ENCODE data around the gene CADPS2. TPM values are rescaled to one million over a fixed set of nuclear protein-coding genes. Genes with fewer than 3 reads are reported as not detected.

CADPS2 gene
- total and polyA plus RNA-seq, 4 donors: 5.9 to 23.8 (median 11.0) TPM

DNA sequence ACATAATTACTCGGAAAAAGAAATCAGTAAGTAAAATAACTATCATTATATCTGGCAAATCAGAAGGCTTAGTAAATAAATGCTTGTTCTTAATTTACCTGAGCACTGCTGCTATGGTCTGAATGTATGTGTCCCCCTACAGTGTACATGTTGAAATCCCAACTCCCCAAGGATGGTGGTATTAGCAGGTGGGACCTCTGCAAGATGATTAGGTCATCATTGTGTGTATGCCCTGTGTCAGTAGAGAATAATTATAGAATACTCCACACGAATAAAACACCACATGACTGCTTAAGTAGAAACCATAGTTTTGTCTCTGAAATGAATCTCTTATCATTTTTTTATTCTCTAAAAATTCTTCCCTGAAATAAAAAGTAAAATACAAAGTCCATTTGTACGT is 289.0 kb downstream of the CADPS2 start:
- intact Hi-C loops (cut with DNase I): no loop called here
- ATAC-seq (ENCODE audit: low FRiP score): no peak
- Histone ChIP-seq H3K9me3 (ENCODE audit: control insufficient read depth, low read length) (no peaks in the 10 kb centered on the region), H3K4me3 (ENCODE audit: low read length in 2 of 2) (no peak overlapping the region), H3K27ac (ENCODE audit: low read depth in 1 of 2, low read length in 2 of 2) (no peak overlapping the region), H3K36me3 (ENCODE audit: control insufficient read depth in 1 of 2, insufficient read depth in 2 of 2, low read length in 1 of 2) (no peaks in the 10 kb centered on the region), H3K4me1 (ENCODE audit: control insufficient read depth in 1 of 2, insufficient read depth in 2 of 2, low read length in 2 of 2) (no peaks in the 10 kb centered on the region), H3K27me3 (ENCODE audit: control insufficient read depth in 1 of 2, insufficient read depth in 2 of 2, low read length in 1 of 2) (no peaks in the 10 kb centered on the region)
- DNase-seq: no peak
- 67 to 69% methylated on average over 3 of the region's 3 CpGs for WGBS, 2 donors

GRCh38 chr7:122595885-122596284 is 290.4 kb downstream of the CADPS2 start:
- H3K9me3 ChIP-seq (ENCODE audit: control insufficient read depth, low read length): no peaks in the 10 kb centered on the region
- no peak for DNase-seq
- no peak overlapping the region for H3K4me3 ChIP-seq (ENCODE audit: low read length in 2 of 2)
- 89 to 98% methylated on average over 1 of the region's 1 CpG for WGBS, 2 donors
- no peaks in the 10 kb centered on the region for H3K36me3 ChIP-seq (ENCODE audit: control insufficient read depth in 1 of 2, insufficient read depth in 2 of 2, low read length in 1 of 2)
- intact Hi-C loops (cut with DNase I): no loop called here
- no peaks in the 10 kb centered on the region for H3K4me1 ChIP-seq (ENCODE audit: control insufficient read depth in 1 of 2, insufficient read depth in 2 of 2, low read length in 2 of 2)
- ATAC-seq (ENCODE audit: low FRiP score): no peak
- H3K27me3 ChIP-seq (ENCODE audit: control insufficient read depth in 1 of 2, insufficient read depth in 2 of 2, low read length in 1 of 2): no peaks in the 10 kb centered on the region
- no peak overlapping the region for H3K27ac ChIP-seq (ENCODE audit: low read depth in 1 of 2, low read length in 2 of 2)

- ATAC-seq (ENCODE audit: low FRiP score): no peak
- Histone ChIP-seq H3K27me3 (ENCODE audit: control insufficient read depth in 1 of 2, insufficient read depth in 2 of 2, low read length in 1 of 2) (no peaks in the 10 kb centered on the region), H3K4me1 (ENCODE audit: control insufficient read depth in 1 of 2, insufficient read depth in 2 of 2, low read length in 2 of 2) (no peaks in the 10 kb centered on the region), H3K36me3 (ENCODE audit: control insufficient read depth in 1 of 2, insufficient read depth in 2 of 2, low read length in 1 of 2) (no peaks in the 10 kb centered on the region), H3K9me3 (ENCODE audit: control insufficient read depth, low read length) (no peaks in the 10 kb centered on the region), H3K27ac (ENCODE audit: low read depth in 1 of 2, low read length in 2 of 2) (no peak overlapping the region), H3K4me3 (ENCODE audit: low read length in 2 of 2) (no peak overlapping the region)
- intact Hi-C loops (cut with DNase I): no loop called here
- WGBS, 2 donors: 92 to 96% methylated on average over 1 of the region's 1 CpG
- DNase-seq: no peak
These were observed 297.6 kb downstream of the CADPS2 start for GRCh38 chr7:122588621-122589020.

- 48 to 63% methylated on average over 3 of the region's 3 CpGs for WGBS, 2 donors
- Histone ChIP-seq H3K9me3 (ENCODE audit: control insufficient read depth, low read length) (no peaks in the 10 kb centered on the region), H3K27me3 (ENCODE audit: control insufficient read depth in 1 of 2, insufficient read depth in 2 of 2, low read length in 1 of 2) (no peaks in the 10 kb centered on the region), H3K36me3 (ENCODE audit: control insufficient read depth in 1 of 2, insufficient read depth in 2 of 2, low read length in 1 of 2) (no peaks in the 10 kb centered on the region), H3K27ac (ENCODE audit: low read depth in 1 of 2, low read length in 2 of 2) (no peak overlapping the region), H3K4me3 (ENCODE audit: low read length in 2 of 2) (no peak overlapping the region), H3K4me1 (ENCODE audit: control insufficient read depth in 1 of 2, insufficient read depth in 2 of 2, low read length in 2 of 2) (no peaks in the 10 kb centered on the region)
- no peak for DNase-seq
- intact Hi-C loops (cut with DNase I): no loop called here
- ATAC-seq (ENCODE audit: low FRiP score): no peak
These were observed 301.5 kb downstream of the CADPS2 start for GRCh38 chr7:122584676-122585251.

GRCh38 chr7:122578350-122578749 is 307.9 kb downstream of the CADPS2 start:
- Histone ChIP-seq H3K27ac (ENCODE audit: low read depth in 1 of 2, low read length in 2 of 2) (no peak overlapping the region), H3K27me3 (ENCODE audit: control insufficient read depth in 1 of 2, insufficient read depth in 2 of 2, low read length in 1 of 2) (no peaks in the 10 kb centered on the region), H3K9me3 (ENCODE audit: control insufficient read depth, low read length) (no peaks in the 10 kb centered on the region), H3K36me3 (ENCODE audit: control insufficient read depth in 1 of 2, insufficient read depth in 2 of 2, low read length in 1 of 2) (no peaks in the 10 kb centered on the region), H3K4me3 (ENCODE audit: low read length in 2 of 2) (no peak overlapping the region), H3K4me1 (ENCODE audit: control insufficient read depth in 1 of 2, insufficient read depth in 2 of 2, low read length in 2 of 2) (no peaks in the 10 kb centered on the region)
- WGBS, 2 donors: 78 to 89% methylated on average over 2 of the region's 2 CpGs
- ATAC-seq (ENCODE audit: low FRiP score) (no peak), DNase-seq (no peak)
- intact Hi-C loops (cut with DNase I): no loop called here

GRCh38 chr7:122577449-122578003 is 308.7 kb downstream of the CADPS2 start:
- no peak for DNase-seq
- Histone ChIP-seq H3K4me3 (ENCODE audit: low read length in 2 of 2) (no peak overlapping the region), H3K27ac (ENCODE audit: low read depth in 1 of 2, low read length in 2 of 2) (no peak overlapping the region), H3K27me3 (ENCODE audit: control insufficient read depth in 1 of 2, insufficient read depth in 2 of 2, low read length in 1 of 2) (no peaks in the 10 kb centered on the region), H3K4me1 (ENCODE audit: control insufficient read depth in 1 of 2, insufficient read depth in 2 of 2, low read length in 2 of 2) (no peaks in the 10 kb centered on the region), H3K9me3 (ENCODE audit: control insufficient read depth, low read length) (no peaks in the 10 kb centered on the region), H3K36me3 (ENCODE audit: control insufficient read depth in 1 of 2, insufficient read depth in 2 of 2, low read length in 1 of 2) (no peaks in the 10 kb centered on the region)
- no peak for ATAC-seq (ENCODE audit: low FRiP score)
- WGBS, 2 donors: 75 to 78% methylated on average over 4 of the region's 4 CpGs
- intact Hi-C loops (cut with DNase I): no loop called here

- H3K4me1 ChIP-seq (ENCODE audit: control insufficient read depth in 1 of 2, insufficient read depth in 2 of 2, low read length in 2 of 2): no peaks in the 10 kb centered on the region
- DNase-seq (no peak), ATAC-seq (ENCODE audit: low FRiP score) (no peak)
- H3K27ac ChIP-seq (ENCODE audit: low read depth in 1 of 2, low read length in 2 of 2): no peak overlapping the region
- no peaks in the 10 kb centered on the region for H3K27me3 ChIP-seq (ENCODE audit: control insufficient read depth in 1 of 2, insufficient read depth in 2 of 2, low read length in 1 of 2)
- no peaks in the 10 kb centered on the region for H3K36me3 ChIP-seq (ENCODE audit: control insufficient read depth in 1 of 2, insufficient read depth in 2 of 2, low read length in 1 of 2)
- H3K4me3 ChIP-seq (ENCODE audit: low read length in 2 of 2): no peak overlapping the region
- intact Hi-C loops (cut with DNase I): no loop called here
- WGBS, 2 donors: 76 to 85% methylated on average over 4 of the region's 4 CpGs
- no peaks in the 10 kb centered on the region for H3K9me3 ChIP-seq (ENCODE audit: control insufficient read depth, low read length)
These were observed 313.6 kb downstream of the CADPS2 start for GRCh38 chr7:122572706-122573105.

GRCh38 chr7:122561326-122561725 is 324.9 kb downstream of the CADPS2 start:
- no peaks in the 10 kb centered on the region for H3K36me3 ChIP-seq (ENCODE audit: control insufficient read depth in 1 of 2, insufficient read depth in 2 of 2, low read length in 1 of 2)
- 86 to 90% methylated on average over 2 of the region's 2 CpGs for WGBS, 2 donors
- no peaks in the 10 kb centered on the region for H3K27me3 ChIP-seq (ENCODE audit: control insufficient read depth in 1 of 2, insufficient read depth in 2 of 2, low read length in 1 of 2)
- H3K9me3 ChIP-seq (ENCODE audit: control insufficient read depth, low read length): no peaks in the 10 kb centered on the region
- no peaks in the 10 kb centered on the region for H3K4me1 ChIP-seq (ENCODE audit: control insufficient read depth in 1 of 2, insufficient read depth in 2 of 2, low read length in 2 of 2)
- no peak overlapping the region for H3K4me3 ChIP-seq (ENCODE audit: low read length in 2 of 2)
- intact Hi-C loops (cut with DNase I): no loop called here
- ATAC-seq (ENCODE audit: low FRiP score) (no peak), DNase-seq (no peak)
- no peak overlapping the region for H3K27ac ChIP-seq (ENCODE audit: low read depth in 1 of 2, low read length in 2 of 2)

- DNase-seq (no peak), ATAC-seq (ENCODE audit: low FRiP score) (no peak)
- intact Hi-C loops (cut with DNase I): no loop called here
- 48 to 52% methylated on average over 7 of the region's 7 CpGs for WGBS, 2 donors
- Histone ChIP-seq H3K9me3 (ENCODE audit: control insufficient read depth, low read length) (no peaks in the 10 kb centered on the region), H3K27me3 (ENCODE audit: control insufficient read depth in 1 of 2, insufficient read depth in 2 of 2, low read length in 1 of 2) (no peaks in the 10 kb centered on the region), H3K36me3 (ENCODE audit: control insufficient read depth in 1 of 2, insufficient read depth in 2 of 2, low read length in 1 of 2) (no peaks in the 10 kb centered on the region), H3K4me1 (ENCODE audit: control insufficient read depth in 1 of 2, insufficient read depth in 2 of 2, low read length in 2 of 2) (no peaks in the 10 kb centered on the region), H3K27ac (ENCODE audit: low read depth in 1 of 2, low read length in 2 of 2) (no peak overlapping the region), H3K4me3 (ENCODE audit: low read length in 2 of 2) (no peak overlapping the region)
These were observed 329.3 kb downstream of the CADPS2 start for GRCh38 chr7:122556873-122557542.

Data from aorta (tissue), 5 donors.